GM06990 (cell line): ENCODE results near the gene SLCO3A1.

Experiments
- DNase-seq: peaks from one replicate; pipeline ENCODE4 v3.0.0-alpha.2; 2011; ENCODE audit not compliant: insufficient read length; ENCODE audit errors: extremely low read depth
- H3K27me3 ChIP-seq: replicated peaks from 2 replicates; pipeline ENCODE4 v1.6.0; 2011; ENCODE audit warnings: low read length; ENCODE audit not compliant: control insufficient read depth, insufficient read depth
- H3K36me3 ChIP-seq: 2 replicates; pipeline ENCODE4 v1.5.1; 2011; ENCODE audit warnings: low read length; ENCODE audit not compliant: control insufficient read depth, insufficient read depth
- H3K4me3 ChIP-seq: replicated peaks from 2 replicates; pipeline ENCODE4 v1.5.1; 2011; ENCODE audit warnings: low read depth, mild to moderate bottlenecking, control low read depth, low read length
- CTCF ChIP-seq: IDR thresholded peaks from 2 replicates; pipeline ENCODE4 v1.5.1; 2011; ENCODE audit warnings: low read length, control low read depth, mild to moderate bottlenecking, inconsistent platforms; ENCODE audit not compliant: insufficient read depth, poor library complexity, severe bottlenecking

The SLCO3A1 gene

DNA sequence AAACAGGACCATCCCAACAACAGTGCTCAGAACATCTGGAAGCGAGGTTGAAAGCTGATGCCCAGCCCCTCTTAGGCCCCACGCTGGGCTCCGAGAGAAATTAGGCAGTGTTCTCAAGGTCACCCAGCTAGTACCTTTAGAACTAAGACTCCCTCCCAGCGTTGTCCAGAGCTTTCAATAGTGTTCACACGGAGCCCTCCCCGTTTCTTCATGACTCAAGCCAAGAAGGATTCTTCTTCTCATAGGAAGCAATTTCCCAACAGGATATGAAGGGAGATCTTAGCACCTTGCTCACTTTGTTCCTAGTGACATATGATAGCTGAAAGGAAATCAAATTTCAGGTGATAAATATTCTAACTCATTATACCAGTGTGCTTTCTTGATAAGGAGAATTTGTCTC is 296.0 kb downstream of the SLCO3A1 start:
- no peak for DNase-seq
- H3K27me3 ChIP-seq: no peaks in the 10 kb centered on the region; the same call in 1 of the 2 replicates
- H3K36me3 ChIP-seq: no peaks in the 10 kb centered on the region
- TF ChIP-seq CTCF: no peak
- H3K4me3 ChIP-seq: no peak overlapping the region

GRCh38 chr15:92151168-92151567 is 297.7 kb downstream of the SLCO3A1 start:
- DNase-seq: no peak
- no peaks in the 10 kb centered on the region for H3K36me3 ChIP-seq
- H3K27me3 ChIP-seq: no peaks in the 10 kb centered on the region
- TF ChIP-seq CTCF: no peak
- no peak overlapping the region for H3K4me3 ChIP-seq

DNA sequence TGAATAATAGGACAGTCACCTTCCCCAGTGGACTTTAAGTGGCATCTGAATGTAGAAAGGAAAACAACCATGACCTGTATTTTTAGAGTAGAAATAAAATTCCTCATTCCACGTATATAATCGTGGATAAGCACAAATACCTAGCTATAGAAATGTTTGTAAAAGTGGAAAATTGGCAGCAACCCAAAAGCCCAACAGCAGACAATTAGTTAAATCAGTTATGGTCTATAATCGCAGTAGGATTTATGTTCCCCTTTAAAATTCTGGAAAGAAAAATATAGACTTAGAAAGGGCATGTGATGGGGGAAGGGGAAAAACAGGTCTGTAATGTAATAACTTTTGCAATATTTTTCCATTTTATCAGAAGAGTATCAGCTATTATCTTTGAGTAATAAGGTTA is 298.2 kb downstream of the SLCO3A1 start:
- TF ChIP-seq CTCF: no peak
- H3K27me3 ChIP-seq: no peaks in the 10 kb centered on the region
- no peak overlapping the region for H3K4me3 ChIP-seq
- no peaks in the 10 kb centered on the region for H3K36me3 ChIP-seq
- DNase-seq: no peak

DNA sequence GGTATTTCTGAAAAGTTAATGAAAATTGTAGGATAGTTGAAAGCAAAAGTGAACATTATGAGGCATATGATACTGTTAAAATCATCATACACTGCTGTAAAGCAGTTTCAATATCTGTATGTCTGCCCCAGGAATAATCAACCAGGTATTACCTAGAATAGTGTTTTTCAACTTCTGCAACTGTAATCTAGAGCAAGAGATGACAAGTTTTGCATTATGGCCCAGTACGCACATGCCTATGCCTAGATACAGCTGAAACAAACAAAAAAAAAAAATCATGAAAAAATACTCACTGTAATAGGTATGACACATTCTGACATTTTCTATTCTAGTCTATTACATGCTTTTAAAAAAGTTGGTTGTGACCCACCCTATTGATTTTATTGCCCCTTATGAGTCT is 299.5 kb downstream of the SLCO3A1 start:
- no peak for DNase-seq
- Histone ChIP-seq H3K36me3 (no peaks in the 10 kb centered on the region), H3K27me3 (no peaks in the 10 kb centered on the region), H3K4me3 (no peak overlapping the region)
- TF ChIP-seq CTCF: no peak

- TF ChIP-seq CTCF: no peak
- DNase-seq: no peak
- Histone ChIP-seq H3K27me3 (no peaks in the 10 kb centered on the region), H3K4me3 (no peak overlapping the region), H3K36me3 (no peaks in the 10 kb centered on the region)
Observed at GRCh38 chr15:92153620-92154019, 300.1 kb downstream of the SLCO3A1 start.

GRCh38 chr15:92155934-92156333 is 302.4 kb downstream of the SLCO3A1 start:
- TF ChIP-seq CTCF: no peak
- no peak overlapping the region for H3K4me3 ChIP-seq
- no peak for DNase-seq
- H3K36me3 ChIP-seq: no peaks in the 10 kb centered on the region
- H3K27me3 ChIP-seq: no peaks in the 10 kb centered on the region
